ENCODE results near the gene NHLRC1. TPM values are rescaled to one million over a fixed set of nuclear protein-coding genes. Genes with fewer than 3 reads are reported as not detected.

NHLRC1 gene
- total RNA-seq, 2 donors from 2014 or later: 0.85 to 1.2 TPM

GRCh38 chr6:18110162-18110561 is 12.3 kb downstream of the NHLRC1 start:
- H3K27me3 ChIP-seq (replicated peaks; ENCODE audit: insufficient read depth): no peaks in the 10 kb centered on the region
- H3K9me3 ChIP-seq: peaks cover 6% of the 10 kb centered on the region
- H3K27ac ChIP-seq: no peak overlapping the region
- no peak overlapping the region for H3K4me3 ChIP-seq
- TF ChIP-seq CTCF (IDR thresholded peaks at IDR 0.05): no peak
- no peaks in the 10 kb centered on the region for H3K4me1 ChIP-seq (ENCODE audit: control insufficient read depth in 1 of 2, low read depth in 2 of 2)
- H3K36me3 ChIP-seq: no peaks in the 10 kb centered on the region
- ATAC-seq (ENCODE audit: insufficient number of reproducible peaks, low FRiP score, low read depth): no peak
- DNase-seq (ENCODE audit: low spot score): no peak

- Histone ChIP-seq H3K27me3 (replicated peaks; ENCODE audit: insufficient read depth) (no peaks in the 10 kb centered on the region), H3K27ac (no peak overlapping the region), H3K4me3 (no peak overlapping the region), H3K4me1 (ENCODE audit: control insufficient read depth in 1 of 2, low read depth in 2 of 2) (peaks cover 0 to 13% of the 10 kb centered on the region in 2 donors), H3K9me3 (peaks cover 6% of the 10 kb centered on the region), H3K36me3 (no peaks in the 10 kb centered on the region)
- no peak for DNase-seq (ENCODE audit: low spot score)
- no peak for ATAC-seq (ENCODE audit: insufficient number of reproducible peaks, low FRiP score, low read depth)
- no peak for TF ChIP-seq CTCF (IDR thresholded peaks at IDR 0.05)
These were observed 15.4 kb downstream of the NHLRC1 start for GRCh38 chr6:18107061-18107460.

GRCh38 chr6:18102783-18103509 is 19.5 kb downstream of the NHLRC1 start:
- Histone ChIP-seq H3K27ac (no peak overlapping the region), H3K4me3 (no peak overlapping the region), H3K36me3 (no peaks in the 10 kb centered on the region), H3K9me3 (peaks cover 6% of the 10 kb centered on the region), H3K27me3 (replicated peaks; ENCODE audit: insufficient read depth) (no peaks in the 10 kb centered on the region), H3K4me1 (ENCODE audit: control insufficient read depth in 1 of 2, low read depth in 2 of 2) (peaks cover 0 to 13% of the 10 kb centered on the region in 2 donors)
- ATAC-seq (ENCODE audit: insufficient number of reproducible peaks, low FRiP score, low read depth) (no peak), DNase-seq (ENCODE audit: low spot score) (no peak)
- TF ChIP-seq CTCF (IDR thresholded peaks at IDR 0.05): no peak

GRCh38 chr6:18101873-18102272 is 20.6 kb downstream of the NHLRC1 start:
- Histone ChIP-seq H3K9me3 (no peaks in the 10 kb centered on the region), H3K36me3 (no peaks in the 10 kb centered on the region), H3K4me1 (ENCODE audit: control insufficient read depth in 1 of 2, low read depth in 2 of 2) (peaks cover 0 to 13% of the 10 kb centered on the region in 2 donors), H3K4me3 (no peak overlapping the region), H3K27me3 (replicated peaks; ENCODE audit: insufficient read depth) (no peaks in the 10 kb centered on the region), H3K27ac (no peak overlapping the region)
- no peak for TF ChIP-seq CTCF (IDR thresholded peaks at IDR 0.05)
- DNase-seq (ENCODE audit: low spot score) (no peak), ATAC-seq (ENCODE audit: insufficient number of reproducible peaks, low FRiP score, low read depth) (no peak)

- H3K4me1 ChIP-seq (ENCODE audit: control insufficient read depth in 1 of 2, low read depth in 2 of 2): peaks cover 0 to 13% of the 10 kb centered on the region in 2 donors
- ATAC-seq (ENCODE audit: insufficient number of reproducible peaks, low FRiP score, low read depth) (no peak), DNase-seq (ENCODE audit: low spot score) (no peak)
- no peak for TF ChIP-seq CTCF (IDR thresholded peaks at IDR 0.05)
- no peak overlapping the region for H3K4me3 ChIP-seq
- H3K27ac ChIP-seq: no peak overlapping the region
- H3K27me3 ChIP-seq (replicated peaks; ENCODE audit: insufficient read depth): no peaks in the 10 kb centered on the region
- H3K36me3 ChIP-seq: no peaks in the 10 kb centered on the region
- no peaks in the 10 kb centered on the region for H3K9me3 ChIP-seq
These were observed 21.2 kb downstream of the NHLRC1 start for GRCh38 chr6:18101271-18101670.
